ENCODE measurements around the gene FLT3LG. TPM values are rescaled to one million over a fixed set of nuclear protein-coding genes. Genes with fewer than 3 reads are reported as not detected.
A peak's percentile ranks its signal among the peaks of the same experiment; 100 is the strongest.

Gene FLT3LG
- total and polyA plus RNA-seq, 9 of the 15 experiments (the other 6 are each of a cell fraction or from before 2014, with no cell fraction given), result 0.31 to 6.4 (median 1.1) TPM

DNA sequence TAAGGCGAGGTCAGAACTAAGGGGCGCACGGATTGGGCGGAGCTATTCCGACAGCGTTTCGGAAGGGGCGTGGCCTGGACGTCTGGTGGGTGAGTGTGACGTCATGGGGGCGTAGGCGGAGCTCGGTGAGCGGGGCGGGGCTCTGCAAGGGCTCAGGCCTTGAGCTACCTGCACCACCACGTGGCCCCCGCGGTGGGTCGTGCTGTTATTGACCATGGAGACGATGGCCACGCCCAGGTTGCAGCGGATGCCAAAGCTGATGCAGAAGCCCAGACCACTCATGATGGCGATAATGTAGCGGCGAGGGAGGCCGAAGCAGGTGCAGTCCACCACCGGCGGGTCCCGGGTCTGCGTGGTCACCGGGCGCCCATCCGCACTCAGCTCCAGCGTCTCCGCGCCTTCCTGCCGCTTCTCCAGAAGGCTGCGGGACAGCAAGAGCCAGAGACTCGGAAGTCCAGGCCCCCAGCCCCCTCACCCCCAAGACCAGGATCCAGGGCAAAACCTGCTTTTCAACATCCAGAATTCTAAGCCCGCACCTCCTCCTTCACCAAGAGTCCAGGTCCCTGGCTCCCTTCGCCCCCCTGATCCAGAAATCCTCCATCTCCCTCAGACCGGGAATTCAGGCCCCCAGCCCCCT is 37.5 kb upstream of the FLT3LG start (continued):
- TF ChIP-seq POLR2G (IDR thresholded peaks at IDR 0.05; ENCODE audit: low read depth, low read length) (peak; percentile 20; the same call in 1 of the 2 replicates), RUNX1 (IDR thresholded peaks at IDR 0.05; ENCODE audit: low read depth) (peak; percentile 68; the same call in 1 of the 2 replicates), REST (IDR thresholded peaks at IDR 0.05; ENCODE audit: borderline replicate concordance) (peak; percentile 52; the same call in 1 of the 2 replicates), REST (CRISPR knock-in tag; IDR thresholded peaks at IDR 0.05; ENCODE audit: low read depth) (no peak), BRCA1 (IDR thresholded peaks at IDR 0.05) (no peak), BRCA1 (CRISPR knock-in tag; IDR thresholded peaks at IDR 0.05) (no peak), SP2 (IDR thresholded peaks at IDR 0.05; ENCODE audit: extremely low read depth, low read depth, low read length, poor library complexity, severe bottlenecking) (no peak), NCOA6 (IDR thresholded peaks at IDR 0.05) (no peak), MYC (IDR thresholded peaks at IDR 0.05; ENCODE audit: low read depth, low read length) (peak; percentile 75), MYC (CRISPR knock-in tag; IDR thresholded peaks at IDR 0.05; ENCODE audit: borderline replicate concordance, low read depth) (no peak), NELFE (IDR thresholded peaks at IDR 0.05; ENCODE audit: insufficient read depth, insufficient read length) (no peak), EGR1 (conservative IDR thresholded peaks at IDR 0.05) (peak; percentile 88), HDGF (IDR thresholded peaks at IDR 0.05) (0 out of 2 replicates have a peak, but pooled peaks have one; percentile 23), NBN (IDR thresholded peaks at IDR 0.05; ENCODE audit: low read depth) (peak; percentile 91), SRSF9 (IDR thresholded peaks at IDR 0.05; ENCODE audit: borderline replicate concordance, low read depth, low read length) (no peak), RBM17 (IDR thresholded peaks at IDR 0.05; ENCODE audit: borderline replicate concordance, low read depth, low read length) (no peak), SP1 (CRISPR knock-in tag; IDR thresholded peaks at IDR 0.05) (peak; percentile 87), CBX1 (IDR thresholded peaks at IDR 0.05; ENCODE audit: low read depth) (no peak), NR1H2 (CRISPR knock-in tag; IDR thresholded peaks at IDR 0.05) (no peak), NRF1 (conservative IDR thresholded peaks at IDR 0.05 in 1 of 2, IDR thresholded peaks at IDR 0.05 in 1 of 2) (peak; percentile 12 to 46; a peak in 2 of 4 replicates)
- TF ChIP-seq, protein P1, sequence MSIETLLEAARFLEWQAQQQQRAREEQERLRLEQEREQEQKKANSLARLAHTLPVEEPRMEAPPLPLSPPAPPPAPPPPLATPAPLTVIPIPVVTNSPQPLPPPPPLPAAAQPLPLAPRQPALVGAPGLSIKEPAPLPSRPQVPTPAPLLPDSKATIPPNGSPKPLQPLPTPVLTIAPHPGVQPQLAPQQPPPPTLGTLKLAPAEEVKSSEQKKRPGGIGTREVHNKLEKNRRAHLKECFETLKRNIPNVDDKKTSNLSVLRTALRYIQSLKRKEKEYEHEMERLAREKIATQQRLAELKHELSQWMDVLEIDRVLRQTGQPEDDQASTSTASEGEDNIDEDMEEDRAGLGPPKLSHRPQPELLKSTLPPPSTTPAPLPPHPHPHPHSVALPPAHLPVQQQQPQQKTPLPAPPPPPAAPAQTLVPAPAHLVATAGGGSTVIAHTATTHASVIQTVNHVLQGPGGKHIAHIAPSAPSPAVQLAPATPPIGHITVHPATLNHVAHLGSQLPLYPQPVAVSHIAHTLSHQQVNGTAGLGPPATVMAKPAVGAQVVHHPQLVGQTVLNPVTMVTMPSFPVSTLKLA (conservative IDR thresholded peaks at IDR 0.05), result peak; percentile 71 to 81
